Liver (tissue), 3 donors: ENCODE data around the gene LRRTM4.

Experiments
- ATF3 ChIP-seq: IDR thresholded peaks from 2 replicates; pipeline ENCODE4 v1.6.1; 2016; ENCODE audit warnings: antibody characterized with exemption
- CTCF ChIP-seq: fragments of 150-350 bp; IDR thresholded peaks from 2 replicates; pipeline ENCODE4 v1.5.1; 2017; ENCODE audit warnings: improper control_type of control experiment, low read depth, low read length; ENCODE audit not compliant: missing input control
- GABPA ChIP-seq, 2 donors: IDR thresholded peaks in 1 of 2; conservative IDR thresholded peaks in 1 of 2; 2 replicates each; pipeline ENCODE4 v1.6.1; 2016; ENCODE audit warnings: antibody characterized with exemption in 2 of 2, mild to moderate bottlenecking in 1 of 2, moderate library complexity in 1 of 2
- RAD21 ChIP-seq, 2 donors: IDR thresholded peaks; 2 replicates each; pipeline ENCODE4 v1.6.1; 2016; ENCODE audit warnings: antibody characterized with exemption in 2 of 2, mild to moderate bottlenecking in 2 of 2
- RXRA ChIP-seq, 2 donors: IDR thresholded peaks; 2 replicates each; pipeline ENCODE4 v1.6.1; 2017 to 2018; ENCODE audit warnings: antibody characterized with exemption in 2 of 2, mild to moderate bottlenecking in 1 of 2
- ZBTB33 ChIP-seq: IDR thresholded peaks from 2 replicates; pipeline ENCODE4 v1.6.1; 2016; ENCODE audit warnings: antibody characterized with exemption
- donor health status: healthy.
- donor health status: healthy.

GRCh38 chr2:76812156-76812555, 710.0 kb downstream of the LRRTM4 start:
- TF ChIP-seq ATF3 (no peak), GABPA (IDR thresholded peaks at IDR 0.05 in 1 of 2, conservative IDR thresholded peaks at IDR 0.05 in 1 of 2) (no peak), CTCF (no peak), RXRA (IDR thresholded peaks at IDR 0.05) (no peak), RAD21 (IDR thresholded peaks at IDR 0.05) (no peak), ZBTB33 (no peak)
